ENCODE data around the gene AOX1.
"Not testable (repeated sequence)": the region's sequence is repeated elsewhere in the genome, so short reads cannot be mapped to it uniquely, and the experiment has no call there.

AOX1 gene

DNA sequence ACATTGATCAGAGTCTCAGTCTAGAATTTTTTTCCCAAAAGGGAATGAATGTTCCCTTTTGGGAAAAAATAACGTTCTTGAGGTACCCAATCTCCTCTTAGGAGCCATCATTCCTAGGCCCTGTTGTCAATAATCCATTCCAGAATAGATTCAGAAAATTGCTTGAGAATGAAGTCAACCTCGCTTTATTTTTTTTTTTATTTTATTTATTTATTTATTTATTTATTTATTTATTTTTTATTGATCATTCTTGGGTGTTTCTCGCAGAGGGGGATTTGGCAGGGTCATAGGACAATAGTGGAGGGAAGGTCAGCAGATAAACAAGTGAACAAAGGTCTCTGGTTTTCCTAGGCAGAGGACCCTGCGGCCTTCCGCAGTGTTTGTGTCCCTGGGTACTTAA is 96.6 kb downstream of the AOX1 start:
- ATAC-seq; DNase-seq (ENCODE audit: low spot score in 2 of 2); H3K4me3 Mint-ChIP-seq; H3K27ac Mint-ChIP-seq; H3K36me3 Mint-ChIP-seq; H3K9me3 Mint-ChIP-seq; H3K4me1 Mint-ChIP-seq: not testable (repeated sequence)

DNA sequence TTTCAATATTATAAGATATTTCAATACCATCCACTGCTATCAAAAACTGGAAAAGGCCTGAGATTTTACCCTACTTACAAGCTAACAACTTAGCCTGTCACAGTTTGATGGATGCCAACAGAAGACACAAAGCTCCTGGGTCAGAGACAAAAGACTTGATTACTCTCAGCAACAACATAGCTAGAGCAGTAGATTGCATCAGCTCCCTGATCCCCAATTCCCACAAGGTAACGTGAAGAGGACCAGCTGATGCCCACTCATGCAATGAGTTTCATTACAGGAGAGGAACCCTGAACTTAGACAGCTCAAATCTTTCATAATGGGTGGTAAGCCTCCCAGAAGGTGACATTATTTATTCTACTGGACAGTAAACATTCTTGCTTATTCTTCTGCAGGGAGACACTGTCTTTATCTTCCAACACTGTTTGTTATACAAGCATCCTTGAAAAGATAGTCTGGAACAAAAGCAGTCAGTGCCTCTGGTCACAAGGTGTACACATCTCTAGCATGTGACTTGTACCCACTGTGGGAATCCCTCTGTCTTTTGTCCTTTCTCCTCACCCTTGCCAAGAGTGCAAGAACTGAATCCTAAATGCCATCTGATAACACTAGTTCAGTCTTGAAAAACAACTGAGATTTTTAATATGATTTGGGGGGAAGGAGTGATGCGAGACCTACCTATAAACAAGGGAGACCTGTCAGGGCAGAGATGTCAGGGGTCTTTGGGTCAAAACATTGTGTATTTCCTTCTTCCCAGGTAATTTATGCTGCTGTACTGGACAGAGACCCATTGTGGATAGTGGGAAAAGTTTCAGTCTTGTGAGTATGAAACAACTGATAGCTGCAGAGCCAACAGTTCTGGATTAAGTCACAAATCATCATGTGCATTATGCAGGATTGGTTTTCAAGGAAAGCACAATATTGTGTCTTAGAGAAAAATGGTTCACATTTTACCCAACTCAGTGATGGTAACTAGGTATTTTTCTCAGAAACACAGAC is 102.4 kb downstream of the AOX1 start:
- H3K9me3 Mint-ChIP-seq, result no peaks in the 10 kb centered on the region
- peaks cover 7% of the 10 kb centered on the region for H3K4me1 Mint-ChIP-seq

DNA sequence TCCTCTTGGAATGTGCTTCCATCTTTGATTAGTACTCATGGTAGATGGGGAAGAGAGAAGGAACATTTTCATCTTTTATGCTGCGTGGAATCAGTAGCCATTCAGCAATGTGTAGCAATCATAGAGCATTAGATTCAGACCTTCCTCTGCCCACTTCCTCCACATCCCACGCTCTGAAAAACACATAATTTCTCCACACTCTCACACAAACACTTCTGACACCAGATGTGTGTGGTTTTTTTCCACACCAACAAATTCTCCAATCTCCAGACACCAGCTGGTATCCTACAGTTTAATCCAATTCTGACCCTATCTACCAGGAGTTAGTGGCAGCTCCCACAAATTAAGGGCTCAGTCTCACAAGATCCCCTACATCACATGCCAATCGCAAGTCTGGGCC is 103.3 kb downstream of the AOX1 start:
- ATAC-seq (peak; percentile 55), DNase-seq (ENCODE audit: low spot score in 2 of 2) (no peak)
- no peaks in the 10 kb centered on the region for H3K9me3 Mint-ChIP-seq
- H3K4me3 Mint-ChIP-seq, result no peak overlapping the region
- no peaks in the 10 kb centered on the region for H3K36me3 Mint-ChIP-seq
- peaks cover 7% of the 10 kb centered on the region for H3K4me1 Mint-ChIP-seq
- H3K27ac Mint-ChIP-seq, result peak overlapping the region; percentile 46

More for the DNA sequence above, 102.4 kb downstream of the AOX1 start:
- no peak for DNase-seq (ENCODE audit: low spot score in 2 of 2)
- no peak for ATAC-seq
- Mint-ChIP-seq H3K4me3 (no peak overlapping the region), H3K27ac (peak overlapping the region; percentile 46), H3K36me3 (no peaks in the 10 kb centered on the region)

DNA sequence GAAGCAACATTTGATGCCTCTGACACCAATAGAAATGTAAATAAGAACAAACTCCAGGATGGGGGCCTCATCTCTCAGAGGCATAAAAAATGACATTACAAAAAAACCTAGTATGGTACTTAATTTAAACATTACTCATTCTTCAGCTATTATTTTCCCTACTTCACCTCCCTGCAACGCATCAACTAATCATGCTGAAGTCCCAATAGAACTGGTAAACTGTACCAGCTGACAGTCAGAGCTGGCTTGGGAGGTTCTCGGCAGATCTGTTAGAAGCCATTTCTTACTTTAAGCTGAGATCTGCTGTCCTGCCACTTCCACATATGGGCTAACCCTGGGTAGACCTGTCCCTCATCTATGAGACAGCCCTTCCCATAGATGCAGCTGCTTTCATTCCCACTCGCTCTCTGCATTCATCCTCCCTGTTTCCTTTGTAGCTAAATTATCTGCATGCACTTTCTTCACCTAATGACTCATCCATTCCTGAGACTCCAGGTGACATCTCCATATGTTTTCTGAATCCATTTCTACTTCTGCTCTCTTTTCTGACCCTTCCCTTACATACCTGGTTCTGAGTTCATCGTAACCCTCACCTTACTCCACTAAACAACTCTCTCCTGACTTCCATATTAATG is 108.1 kb downstream of the AOX1 start:
- ATAC-seq (no peak), DNase-seq (ENCODE audit: low spot score in 2 of 2) (no peak)
- H3K36me3 Mint-ChIP-seq, result no peaks in the 10 kb centered on the region
- no peaks in the 10 kb centered on the region for H3K9me3 Mint-ChIP-seq
- H3K27ac Mint-ChIP-seq, result no peak overlapping the region
- H3K4me1 Mint-ChIP-seq, result peaks cover 13% of the 10 kb centered on the region
- H3K4me3 Mint-ChIP-seq, result no peak overlapping the region

GRCh38 chr2:200695191-200695590 is 109.4 kb downstream of the AOX1 start:
- H3K4me1 Mint-ChIP-seq, result peaks cover 16% of the 10 kb centered on the region
- no peak for DNase-seq (ENCODE audit: low spot score in 2 of 2)
- no peak overlapping the region for H3K4me3 Mint-ChIP-seq
- no peaks in the 10 kb centered on the region for H3K9me3 Mint-ChIP-seq
- H3K36me3 Mint-ChIP-seq, result no peaks in the 10 kb centered on the region
- ATAC-seq, result no peak
- peak overlapping the region; percentile 54 for H3K27ac Mint-ChIP-seq

DNA sequence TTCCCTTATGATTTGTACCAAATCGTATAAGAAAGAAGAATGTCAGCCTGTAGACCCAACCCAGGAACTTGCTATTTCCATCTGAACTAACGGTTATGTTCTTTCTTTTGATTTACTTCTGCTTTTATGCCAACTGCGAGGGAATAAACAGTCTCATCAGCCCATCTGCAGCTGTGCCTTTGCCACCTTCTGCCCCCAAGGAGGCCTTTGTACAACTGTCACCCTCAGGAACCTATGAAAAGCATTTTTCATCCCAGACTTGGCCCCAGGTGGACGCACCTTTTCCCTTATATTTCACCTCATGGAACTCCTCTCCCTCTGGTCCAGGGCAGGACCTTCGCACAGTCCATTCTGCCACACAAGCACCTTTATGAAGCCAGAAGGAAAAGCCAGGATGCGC is 109.8 kb downstream of the AOX1 start:
- Mint-ChIP-seq H3K9me3 (no peaks in the 10 kb centered on the region), H3K36me3 (no peaks in the 10 kb centered on the region), H3K4me1 (peaks cover 16% of the 10 kb centered on the region), H3K27ac (no peak overlapping the region), H3K4me3 (no peak overlapping the region)
- DNase-seq (ENCODE audit: low spot score in 2 of 2) (no peak), ATAC-seq (no peak)

GRCh38 chr2:200698217-200698616 is 112.4 kb downstream of the AOX1 start:
- Mint-ChIP-seq H3K4me1 (peaks cover 16% of the 10 kb centered on the region), H3K4me3 (no peak overlapping the region), H3K9me3 (no peaks in the 10 kb centered on the region), H3K27ac (no peak overlapping the region), H3K36me3 (no peaks in the 10 kb centered on the region)
- DNase-seq (ENCODE audit: low spot score in 2 of 2), result no peak
- ATAC-seq, result no peak

DNA sequence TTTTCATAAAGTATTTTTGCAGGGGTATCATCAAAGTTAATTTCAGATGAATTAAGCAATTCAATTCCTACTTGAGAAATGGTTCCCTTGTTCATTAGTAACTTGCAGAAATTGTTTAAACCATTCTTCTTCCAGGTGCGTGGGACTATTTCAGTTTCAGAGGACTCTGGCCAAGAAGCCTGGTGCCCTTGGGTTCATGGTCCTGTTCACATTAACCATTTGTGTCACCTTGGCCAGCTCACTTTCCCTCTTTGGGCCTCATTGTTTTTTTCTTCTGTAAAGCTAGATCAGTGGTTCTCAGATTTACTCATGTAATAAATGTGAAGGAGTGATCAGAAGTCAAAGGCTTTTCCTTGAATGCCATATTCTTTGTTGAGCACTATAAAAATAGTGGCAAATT is 113.5 kb downstream of the AOX1 start:
- Mint-ChIP-seq H3K36me3 (no peaks in the 10 kb centered on the region), H3K9me3 (no peaks in the 10 kb centered on the region), H3K4me1 (peaks cover 24% of the 10 kb centered on the region), H3K4me3 (no peak overlapping the region), H3K27ac (no peak overlapping the region)
- ATAC-seq (no peak), DNase-seq (ENCODE audit: low spot score in 2 of 2) (no peak)

- H3K4me3 Mint-ChIP-seq, result no peak overlapping the region
- peaks cover 33% of the 10 kb centered on the region for H3K4me1 Mint-ChIP-seq
- no peaks in the 10 kb centered on the region for H3K9me3 Mint-ChIP-seq
- H3K27ac Mint-ChIP-seq, result no peak overlapping the region
- DNase-seq (ENCODE audit: low spot score in 2 of 2), result no peak
- no peak for ATAC-seq
- H3K36me3 Mint-ChIP-seq, result no peaks in the 10 kb centered on the region
Measured at GRCh38 chr2:200700856-200701255, 115.0 kb downstream of the AOX1 start.

DNA sequence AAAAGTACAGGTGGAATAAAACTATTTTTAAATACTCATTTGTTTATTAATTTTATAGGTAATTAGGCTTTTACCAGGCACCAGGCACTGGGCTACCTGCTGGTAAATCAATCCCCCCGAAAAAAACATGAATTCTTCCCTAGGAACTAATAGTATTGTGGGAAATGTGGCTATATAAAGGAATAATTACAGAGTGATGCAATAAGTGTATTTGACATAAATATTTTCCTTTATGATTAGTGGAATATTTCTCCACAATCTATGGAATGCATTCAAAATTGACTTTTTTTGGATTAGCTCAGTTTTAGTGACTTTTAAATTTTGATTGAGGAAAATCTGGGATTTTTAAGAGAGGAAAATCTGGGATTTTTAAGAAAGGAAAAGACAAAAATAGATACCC is 116.2 kb downstream of the AOX1 start:
- no peak for ATAC-seq
- no peaks in the 10 kb centered on the region for H3K36me3 Mint-ChIP-seq
- H3K4me1 Mint-ChIP-seq, result peaks cover 41% of the 10 kb centered on the region
- DNase-seq (ENCODE audit: low spot score in 2 of 2), result no peak
- peak overlapping the region; percentile 22 for H3K4me3 Mint-ChIP-seq
- peak overlapping the region; percentile 90 for H3K27ac Mint-ChIP-seq
- no peaks in the 10 kb centered on the region for H3K9me3 Mint-ChIP-seq

DNA sequence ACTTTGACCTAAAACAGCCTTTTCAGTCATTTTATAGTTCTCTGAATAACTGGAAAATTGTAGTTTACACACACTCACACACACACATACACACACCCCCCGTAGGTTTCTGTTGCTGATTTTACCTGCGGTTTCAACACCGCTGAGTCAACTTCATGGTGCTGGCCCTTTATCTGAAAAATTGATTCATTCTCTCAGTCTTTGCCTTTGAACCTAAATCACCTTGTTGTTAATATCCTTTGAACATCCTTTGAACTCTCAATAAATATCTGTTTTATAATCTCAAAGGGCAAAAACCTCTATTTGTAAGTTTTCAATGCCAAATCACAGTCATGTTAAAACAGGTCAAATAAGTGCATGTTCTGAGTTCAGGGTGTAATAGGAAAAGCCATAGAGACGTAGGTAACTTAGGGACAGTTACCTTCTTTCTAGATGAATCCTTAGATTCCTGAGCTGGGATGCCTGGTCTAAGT is 116.9 kb downstream of the AOX1 start:
- Mint-ChIP-seq H3K36me3 (no peaks in the 10 kb centered on the region), H3K4me3 (peak overlapping the region; percentile 22), H3K4me1 (peaks cover 47% of the 10 kb centered on the region), H3K27ac (peak overlapping the region; percentile 90), H3K9me3 (no peaks in the 10 kb centered on the region)
- DNase-seq (ENCODE audit: low spot score in 2 of 2) (peak; percentile 46 to 75), ATAC-seq (peak; percentile 78)

DNA sequence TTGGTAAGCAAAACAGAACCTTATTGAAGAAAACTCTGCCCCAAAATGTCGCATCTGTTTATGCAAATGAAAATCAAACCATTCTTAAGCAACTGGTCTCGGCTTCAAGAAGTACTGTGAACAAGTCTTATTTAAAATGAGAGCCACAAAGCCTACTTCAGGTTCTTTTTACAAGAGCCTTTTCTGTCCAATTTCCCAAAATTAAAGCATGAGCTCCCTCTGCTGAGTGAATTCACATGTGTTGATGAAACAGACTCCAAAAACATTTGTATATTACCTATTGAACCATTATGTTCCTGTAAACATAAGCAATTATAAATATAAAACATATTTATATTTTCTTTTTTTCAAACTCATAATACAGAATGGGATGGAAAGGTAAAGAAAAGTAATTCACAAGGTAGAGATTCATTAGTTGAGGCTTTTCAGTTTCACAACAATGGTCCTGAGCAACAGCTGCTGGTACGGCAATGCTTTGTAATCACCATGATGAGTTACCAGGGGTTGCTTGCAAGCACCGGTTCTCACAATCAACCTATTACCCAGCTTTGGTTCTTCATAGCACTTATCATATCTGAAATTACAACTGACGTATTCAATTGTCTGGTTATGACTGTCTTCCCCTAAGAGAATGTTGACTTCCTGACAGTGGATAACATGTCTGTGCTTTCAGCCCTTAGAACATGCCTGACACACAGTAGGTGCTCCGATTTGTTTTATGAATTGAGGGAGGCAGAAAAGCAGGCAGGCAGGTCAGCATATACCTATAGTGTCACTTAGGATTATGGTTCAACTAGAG is 117.5 kb downstream of the AOX1 start:
- peaks cover 50% of the 10 kb centered on the region for H3K4me1 Mint-ChIP-seq
- peak overlapping the region; percentile 90 for H3K27ac Mint-ChIP-seq
- H3K36me3 Mint-ChIP-seq, result no peaks in the 10 kb centered on the region
- DNase-seq (ENCODE audit: low spot score in 2 of 2) (peak in 1 of 2 donors; percentile 67), ATAC-seq (peak; percentile 96)
- H3K9me3 Mint-ChIP-seq, result no peaks in the 10 kb centered on the region
- H3K4me3 Mint-ChIP-seq, result peak overlapping the region; percentile 22

DNA sequence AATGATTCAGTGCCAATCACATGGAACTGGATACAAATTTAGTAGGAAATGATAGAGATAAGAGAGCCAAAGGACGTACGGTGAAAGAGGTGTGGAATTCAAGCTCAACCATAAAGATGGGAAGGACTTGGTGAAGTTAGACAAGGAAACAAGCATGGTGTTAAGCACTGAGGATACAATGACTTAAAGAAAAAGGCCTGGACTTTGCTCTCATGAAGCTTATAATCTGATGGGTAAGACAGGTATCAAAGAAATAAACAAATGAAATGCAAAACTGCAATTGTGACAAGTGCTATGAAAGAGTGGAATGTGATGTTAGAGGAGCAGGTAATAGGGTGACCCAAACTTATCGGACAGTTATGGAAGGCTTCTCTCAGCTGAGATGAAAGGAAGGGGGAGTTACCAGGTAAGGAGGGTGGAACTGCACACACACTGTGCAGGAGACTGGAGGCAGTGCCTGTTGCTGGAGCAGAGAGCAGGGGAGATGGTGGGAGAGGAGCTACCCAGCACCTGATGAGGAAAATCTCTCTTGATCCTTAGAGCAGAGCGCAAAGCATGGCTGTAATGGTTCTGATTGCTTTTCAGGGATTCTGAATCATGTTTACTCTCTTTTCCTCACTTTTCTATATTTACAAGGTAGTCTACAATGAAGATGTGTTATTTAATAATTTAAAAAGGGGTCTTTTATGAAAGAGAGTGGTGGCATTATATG is 118.3 kb downstream of the AOX1 start:
- Mint-ChIP-seq H3K4me1 (peaks cover 51% of the 10 kb centered on the region), H3K9me3 (no peaks in the 10 kb centered on the region), H3K27ac (peak overlapping the region; percentile 90), H3K36me3 (no peaks in the 10 kb centered on the region), H3K4me3 (peak overlapping the region; percentile 22)
- ATAC-seq, result no peak
- DNase-seq (ENCODE audit: low spot score in 2 of 2), result no peak

GRCh38 chr2:200705305-200706041 is 119.7 kb downstream of the AOX1 start:
- H3K36me3 Mint-ChIP-seq, result no peaks in the 10 kb centered on the region
- peaks cover 49% of the 10 kb centered on the region for H3K4me1 Mint-ChIP-seq
- no peaks in the 10 kb centered on the region for H3K9me3 Mint-ChIP-seq
- no peak for ATAC-seq
- DNase-seq (ENCODE audit: low spot score in 2 of 2), result no peak
- H3K27ac Mint-ChIP-seq, result peak overlapping the region; percentile 65
- H3K4me3 Mint-ChIP-seq, result no peak overlapping the region

Measured in stimulated activated effector memory CD8-positive, alpha-beta T cell treated with anti-CD3 and anti-CD28 coated beads, Interleukin-12 subunit alpha, Interleukin-12 subunit beta, amount 100 ng/mL, for 72 hours (primary cell).